Measurements from ENCODE around the gene WDR74. TPM values are rescaled to one million over a fixed set of nuclear protein-coding genes. Genes with fewer than 3 reads are reported as not detected.

The WDR74 gene
- total RNA-seq, 6 experiments from 2014 or later = 17.6 to 30.6 (median 24.3) TPM

DNA sequence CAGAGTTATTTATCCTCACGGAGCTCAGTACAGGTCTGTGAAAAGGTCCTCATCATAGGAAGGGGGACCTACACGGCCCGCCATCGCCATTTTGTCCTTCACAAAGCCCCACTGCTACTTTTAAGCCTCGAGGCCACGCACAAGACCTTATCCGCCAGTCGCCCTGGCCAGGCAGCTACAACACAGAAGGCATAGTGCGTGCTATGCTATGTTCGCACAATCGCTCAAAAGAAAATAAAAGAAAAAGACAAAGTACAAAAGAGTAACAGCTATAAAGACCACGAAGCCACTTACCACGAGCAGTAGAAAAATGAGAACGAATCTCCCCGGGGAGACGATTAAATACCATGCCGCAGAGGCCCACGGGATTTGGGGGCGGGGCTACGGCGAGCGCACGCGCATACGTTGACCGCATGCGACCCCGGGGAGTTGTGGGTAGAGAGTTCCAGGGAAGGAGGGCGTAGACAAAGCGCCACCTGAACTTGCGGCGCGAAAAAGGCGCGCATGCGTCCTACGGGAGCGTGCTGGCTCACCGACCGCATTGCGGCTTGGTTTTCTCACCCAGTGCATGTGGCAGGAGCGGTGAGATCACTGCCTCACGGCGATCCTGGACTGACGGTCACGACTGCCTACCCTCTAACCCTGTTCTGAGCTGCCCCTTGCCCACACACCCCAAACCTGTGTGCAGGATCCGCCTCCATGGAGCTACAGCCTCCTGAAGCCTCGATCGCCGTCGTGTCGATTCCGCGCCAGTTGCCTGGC lies 16.4 kb upstream of the WDR74 start:
- H3K27me3 ChIP-seq = no peaks in the 10 kb centered on the region
- peak; percentile 96 to 97 (median 97) for DNase-seq
- peak overlapping the region; percentile 28 to 63 (median 48) for H3K27ac ChIP-seq
- TF ChIP-seq, protein P1, sequence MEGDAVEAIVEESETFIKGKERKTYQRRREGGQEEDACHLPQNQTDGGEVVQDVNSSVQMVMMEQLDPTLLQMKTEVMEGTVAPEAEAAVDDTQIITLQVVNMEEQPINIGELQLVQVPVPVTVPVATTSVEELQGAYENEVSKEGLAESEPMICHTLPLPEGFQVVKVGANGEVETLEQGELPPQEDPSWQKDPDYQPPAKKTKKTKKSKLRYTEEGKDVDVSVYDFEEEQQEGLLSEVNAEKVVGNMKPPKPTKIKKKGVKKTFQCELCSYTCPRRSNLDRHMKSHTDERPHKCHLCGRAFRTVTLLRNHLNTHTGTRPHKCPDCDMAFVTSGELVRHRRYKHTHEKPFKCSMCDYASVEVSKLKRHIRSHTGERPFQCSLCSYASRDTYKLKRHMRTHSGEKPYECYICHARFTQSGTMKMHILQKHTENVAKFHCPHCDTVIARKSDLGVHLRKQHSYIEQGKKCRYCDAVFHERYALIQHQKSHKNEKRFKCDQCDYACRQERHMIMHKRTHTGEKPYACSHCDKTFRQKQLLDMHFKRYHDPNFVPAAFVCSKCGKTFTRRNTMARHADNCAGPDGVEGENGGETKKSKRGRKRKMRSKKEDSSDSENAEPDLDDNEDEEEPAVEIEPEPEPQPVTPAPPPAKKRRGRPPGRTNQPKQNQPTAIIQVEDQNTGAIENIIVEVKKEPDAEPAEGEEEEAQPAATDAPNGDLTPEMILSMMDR (IDR thresholded peaks at IDR 0.05) = no peak
- peak; percentile 92 for TF ChIP-seq POLR2A (IDR thresholded peaks at IDR 0.05)
- H3K4me3 ChIP-seq = peak overlapping the region; percentile 69 to 80 (median 76)
- WGBS (ENCODE audit: insufficient coverage, low coverage, low lambda C conversion rate, missing lambda C conversion rate) = under 1% methylated on average over 29 of the region's 54 CpGs
- no peaks in the 10 kb centered on the region for H3K9me3 ChIP-seq
- intact Hi-C loops (cut with DNase I) = loop anchor here in 1 of 2 donors (10.0 kb wide), 1 partner anchor 71 kb away; the partner anchor contains the start of gene TMEM179B
- peak; percentile 98 to 99 (median 98) for ATAC-seq
- H3K36me3 ChIP-seq = peaks cover 0 to 25% (median 15%) of the 10 kb centered on the region in 4 donors
- H3K4me1 ChIP-seq = peaks cover 0 to 19% (median 5%) of the 10 kb centered on the region in 4 donors

DNA sequence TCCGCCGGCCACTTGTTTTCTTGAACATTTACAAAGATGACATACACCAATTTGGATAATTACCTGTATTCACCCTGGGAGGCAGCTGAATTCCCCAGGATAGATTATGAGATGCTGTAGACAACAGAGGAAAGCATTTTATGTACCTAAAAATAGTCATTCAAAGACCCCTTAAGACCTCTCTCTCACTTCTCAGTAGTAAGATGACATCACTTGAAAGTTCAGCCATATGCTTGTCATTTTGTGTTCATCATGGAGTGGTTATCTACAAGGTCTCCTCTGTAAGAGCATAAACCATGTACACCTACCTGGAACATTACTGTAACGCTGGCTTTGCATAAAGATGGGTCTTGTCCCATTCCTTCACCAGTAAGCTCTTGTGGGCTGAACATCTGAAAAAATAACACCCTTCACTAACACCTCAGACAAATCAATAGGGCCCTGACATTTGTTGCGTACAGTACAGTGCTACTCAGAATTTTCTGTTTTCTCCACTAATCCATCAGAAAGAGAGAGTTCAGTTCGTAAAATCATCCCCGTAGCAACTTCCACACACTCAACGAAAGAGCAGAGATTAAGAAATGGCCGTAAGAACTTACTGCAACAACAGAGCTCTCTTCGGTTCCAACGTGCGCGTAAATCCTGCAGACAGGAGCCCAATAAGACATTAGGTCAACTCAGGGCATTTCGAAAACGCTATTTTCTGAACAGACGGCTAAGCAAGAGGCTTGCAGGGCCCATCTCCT lies 15.6 kb upstream of the WDR74 start:
- Histone ChIP-seq H3K27ac (peak overlapping the region in 2 of 3 donors; percentile 30 to 48), H3K4me3 (peak overlapping the region; percentile 69 to 80 (median 76)), H3K27me3 (no peaks in the 10 kb centered on the region), H3K36me3 (peaks cover 0 to 25% (median 15%) of the 10 kb centered on the region in 4 donors), H3K4me1 (peaks cover 0 to 19% (median 5%) of the 10 kb centered on the region in 4 donors), H3K9me3 (no peaks in the 10 kb centered on the region)
- no peak for DNase-seq
- TF ChIP-seq, protein P1 (IDR thresholded peaks at IDR 0.05) = no peak
- TF ChIP-seq POLR2A (IDR thresholded peaks at IDR 0.05) = no peak
- intact Hi-C loops (cut with DNase I) = loop anchor here in 1 of 2 donors (10.0 kb wide), 1 partner anchor 70 kb away; the partner anchor contains the start of gene TMEM179B
- 4% methylated on average over 15 of the region's 15 CpGs for WGBS (ENCODE audit: insufficient coverage, low coverage, low lambda C conversion rate, missing lambda C conversion rate)
- peak in 1 of 4 donors; percentile 5 for ATAC-seq

DNA sequence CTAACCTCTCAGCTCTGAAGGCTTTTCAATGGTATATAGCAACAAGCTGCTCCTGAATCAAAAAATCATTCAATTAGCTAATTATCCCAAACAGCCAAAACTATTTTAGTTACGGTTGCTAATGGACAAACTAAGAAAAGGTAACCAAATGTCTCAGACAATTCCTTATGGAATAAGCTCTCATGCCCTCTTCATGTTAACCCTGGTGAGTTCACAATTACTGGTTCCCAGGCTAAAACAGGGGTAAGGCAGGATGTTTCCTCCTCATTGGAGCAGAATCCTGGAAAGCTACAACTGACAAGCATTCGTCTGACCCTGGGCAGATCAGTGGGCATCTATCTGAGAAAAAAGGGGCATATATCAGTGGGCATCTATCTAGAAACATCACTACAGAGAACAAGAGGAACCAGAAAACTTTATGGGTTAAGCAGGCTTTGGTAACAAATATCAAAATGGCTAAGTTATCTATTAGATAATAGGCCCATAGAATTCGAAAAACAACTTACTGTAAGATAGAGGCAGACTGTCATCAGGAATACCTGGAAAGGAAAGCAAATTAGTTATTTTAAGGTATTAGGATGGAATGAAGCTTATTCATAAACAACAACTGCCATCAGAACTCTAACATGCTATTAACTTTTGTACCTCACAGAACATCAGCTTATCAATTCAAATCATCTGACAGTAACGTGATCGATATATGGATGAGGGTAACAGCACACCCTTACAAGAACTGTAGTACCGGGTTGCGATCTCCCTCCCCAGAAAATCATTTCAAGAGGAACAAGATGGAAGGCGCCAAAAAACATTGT lies 14.8 kb upstream of the WDR74 start:
- Histone ChIP-seq H3K4me3 (peak overlapping the region; percentile 69 to 80 (median 76)), H3K27ac (no peak overlapping the region), H3K4me1 (peaks cover 0 to 19% (median 5%) of the 10 kb centered on the region in 4 donors), H3K36me3 (peaks cover 0 to 25% (median 15%) of the 10 kb centered on the region in 4 donors), H3K9me3 (no peaks in the 10 kb centered on the region), H3K27me3 (no peaks in the 10 kb centered on the region)
- 26% methylated on average over 8 of the region's 8 CpGs for WGBS (ENCODE audit: insufficient coverage, low coverage, low lambda C conversion rate, missing lambda C conversion rate)
- ATAC-seq (no peak), DNase-seq (no peak)
- TF ChIP-seq POLR2A (IDR thresholded peaks at IDR 0.05) = no peak
- TF ChIP-seq, protein P1 (IDR thresholded peaks at IDR 0.05) = no peak
- intact Hi-C loops (cut with DNase I) = loop anchor here in 1 of 2 donors (10.0 kb wide), 1 partner anchor 69 kb away; the partner anchor contains the start of gene TMEM179B
